ENCODE results near the gene ATOX1. TPM values are rescaled to one million over a fixed set of nuclear protein-coding genes. Genes with fewer than 3 reads are reported as not detected.
"Not testable (repeated sequence)": the region's sequence is repeated elsewhere in the genome, so short reads cannot be mapped to it uniquely, and the experiment has no call there.

Gene ATOX1
- 10 to 100 TPM; 45.2 to 46.6 TPM for total RNA-seq

- H3K4me1 Mint-ChIP-seq (ENCODE audit: low read depth) = peaks cover 34% of the 10 kb centered on the region
- DNase-seq = peak; percentile 91
- H3K9me3 Mint-ChIP-seq (ENCODE audit: insufficient read depth) = no peaks in the 10 kb centered on the region
- peak within 1 kb of the TSS; percentile 89 for H3K4me3 Mint-ChIP-seq
- H3K36me3 Mint-ChIP-seq (ENCODE audit: low read depth) = peaks cover 2% of the 10 kb centered on the region
- H3K27me3 Mint-ChIP-seq (ENCODE audit: low read depth) = no peaks in the 10 kb centered on the region
- ChIA-PET CTCF (interaction anchor here (3.2 to 3.9 kb wide), 2 partner anchors 12 to 101 kb away, joined by 14 to 24 read pairs; partner anchors contain the start of gene G3BP1), POLR2A (interaction anchor here (0.6 to 10.3 kb wide), 3 partner anchors 10 to 562 kb away, joined by 3 to 100 read pairs (median 4); partner anchors contain the start of gene G3BP1)
- ATAC-seq = peak; percentile 99
- H3K27ac Mint-ChIP-seq = peak within 1 kb of the TSS; percentile 85
Measured at GRCh38 chr5:151758430-151759241, at the start of gene ATOX1. TSS of gene ATOX1 (minus strand) at chr5:151758631. CDS start at chr5:151758551, 80 bp downstream.

- peaks cover 2% of the 10 kb centered on the region for H3K4me1 Mint-ChIP-seq (ENCODE audit: low read depth)
- H3K36me3 Mint-ChIP-seq (ENCODE audit: low read depth) = peaks cover 76% of the 10 kb centered on the region
- CTCF ChIA-PET = interaction anchor here (1.0 to 2.0 kb wide), 3 partner anchors 12 to 147 kb away, joined by 3 to 6 read pairs (median 3); partner anchors contain the start of gene G3BP1
- POLR2A ChIA-PET = interaction anchor here (0.9 kb wide), 1 partner anchor 10 kb away, joined by 3 read pairs; no protein-coding TSS in a partner anchor
- ATAC-seq (no peak), DNase-seq (no peak)
- H3K27ac Mint-ChIP-seq = no peak overlapping the region
- H3K27me3 Mint-ChIP-seq (ENCODE audit: low read depth) = no peaks in the 10 kb centered on the region
- peaks cover 4% of the 10 kb centered on the region for H3K9me3 Mint-ChIP-seq (ENCODE audit: insufficient read depth)
- no peak overlapping the region for H3K4me3 Mint-ChIP-seq
Measured at GRCh38 chr5:151805414-151806223, 47.2 kb upstream of the ATOX1 start.

- no peaks in the 10 kb centered on the region for H3K27me3 Mint-ChIP-seq (ENCODE audit: low read depth)
- peak; percentile 58 for ATAC-seq
- ChIA-PET POLR2A (interaction anchor here (0.6 kb wide), 1 partner anchor 18 kb away, joined by 4 read pairs; no protein-coding TSS in a partner anchor), CTCF (interaction anchor here (0.7 to 1.3 kb wide), 2 partner anchors 28 to 139 kb away, joined by 3 read pairs; partner anchors contain the start of gene G3BP1)
- no peak overlapping the region for H3K4me3 Mint-ChIP-seq
- H3K36me3 Mint-ChIP-seq (ENCODE audit: low read depth) = peaks cover 73% of the 10 kb centered on the region
- no peaks in the 10 kb centered on the region for H3K9me3 Mint-ChIP-seq (ENCODE audit: insufficient read depth)
- DNase-seq = no peak
- H3K27ac Mint-ChIP-seq = no peak overlapping the region
- peaks cover 16% of the 10 kb centered on the region for H3K4me1 Mint-ChIP-seq (ENCODE audit: low read depth)
Measured at GRCh38 chr5:151800532-151800931, 42.1 kb upstream of the ATOX1 start.

GRCh38 chr5:151799407-151799806 is 41.0 kb upstream of the ATOX1 start:
- H3K27ac Mint-ChIP-seq = no peak overlapping the region
- H3K36me3 Mint-ChIP-seq (ENCODE audit: low read depth) = peaks cover 74% of the 10 kb centered on the region
- ChIA-PET CTCF (no interaction called here), POLR2A (interaction anchor here (0.9 kb wide), 1 partner anchor 10 kb away, joined by 5 read pairs; no protein-coding TSS in a partner anchor)
- H3K27me3 Mint-ChIP-seq (ENCODE audit: low read depth) = no peaks in the 10 kb centered on the region
- no peak for DNase-seq
- ATAC-seq = no peak
- H3K4me3 Mint-ChIP-seq = no peak overlapping the region
- H3K9me3 Mint-ChIP-seq (ENCODE audit: insufficient read depth) = no peaks in the 10 kb centered on the region
- peaks cover 24% of the 10 kb centered on the region for H3K4me1 Mint-ChIP-seq (ENCODE audit: low read depth)

- DNase-seq (no peak), ATAC-seq (no peak)
- ChIA-PET POLR2A (interaction anchor here (0.9 to 1.1 kb wide), 3 partner anchors 11 to 26 kb away, joined by 3 to 5 read pairs (median 3); no protein-coding TSS in a partner anchor), CTCF (no interaction called here)
- no peaks in the 10 kb centered on the region for H3K9me3 Mint-ChIP-seq (ENCODE audit: insufficient read depth)
- peaks cover 74% of the 10 kb centered on the region for H3K36me3 Mint-ChIP-seq (ENCODE audit: low read depth)
- H3K27ac Mint-ChIP-seq = no peak overlapping the region
- peaks cover 32% of the 10 kb centered on the region for H3K4me1 Mint-ChIP-seq (ENCODE audit: low read depth)
- no peaks in the 10 kb centered on the region for H3K27me3 Mint-ChIP-seq (ENCODE audit: low read depth)
- no peak overlapping the region for H3K4me3 Mint-ChIP-seq
Measured at GRCh38 chr5:151798674-151799073, 40.2 kb upstream of the ATOX1 start.

- Mint-ChIP-seq H3K36me3 (ENCODE audit: low read depth) (peaks cover 75% of the 10 kb centered on the region), H3K27me3 (ENCODE audit: low read depth) (no peaks in the 10 kb centered on the region), H3K27ac (peak overlapping the region; percentile 14), H3K4me1 (ENCODE audit: low read depth) (peaks cover 33% of the 10 kb centered on the region), H3K9me3 (ENCODE audit: insufficient read depth) (no peaks in the 10 kb centered on the region), H3K4me3 (no peak overlapping the region)
- DNase-seq = no peak
- ATAC-seq = no peak
- CTCF ChIA-PET = no interaction called here
- POLR2A ChIA-PET = no interaction called here
Measured at GRCh38 chr5:151795426-151795825, 37.0 kb upstream of the ATOX1 start.

GRCh38 chr5:151793358-151793757 is 34.9 kb upstream of the ATOX1 start:
- DNase-seq (no peak), ATAC-seq (no peak)
- Mint-ChIP-seq H3K4me1 (ENCODE audit: low read depth) (peaks cover 27% of the 10 kb centered on the region), H3K27me3 (ENCODE audit: low read depth) (no peaks in the 10 kb centered on the region), H3K27ac (no peak overlapping the region), H3K4me3 (no peak overlapping the region), H3K9me3 (ENCODE audit: insufficient read depth) (no peaks in the 10 kb centered on the region), H3K36me3 (ENCODE audit: low read depth) (peaks cover 73% of the 10 kb centered on the region)
- CTCF ChIA-PET = no interaction called here
- POLR2A ChIA-PET = no interaction called here

- ChIA-PET POLR2A (interaction anchor here (0.8 kb wide), 1 partner anchor 16 kb away, joined by 3 read pairs; the partner anchor contains the start of gene G3BP1), CTCF (interaction anchor here (0.7 to 1.0 kb wide), 2 partner anchors 13 to 16 kb away, joined by 3 to 4 read pairs; partner anchors contain the start of gene G3BP1)
- Mint-ChIP-seq H3K4me3 (no peak overlapping the region), H3K4me1 (ENCODE audit: low read depth) (peaks cover 20% of the 10 kb centered on the region), H3K36me3 (ENCODE audit: low read depth) (peaks cover 46% of the 10 kb centered on the region), H3K9me3 (ENCODE audit: insufficient read depth) (no peaks in the 10 kb centered on the region), H3K27me3 (ENCODE audit: low read depth) (no peaks in the 10 kb centered on the region), H3K27ac (no peak overlapping the region)
- ATAC-seq (no peak), DNase-seq (no peak)
Measured at GRCh38 chr5:151787817-151788216, 29.4 kb upstream of the ATOX1 start.

- Mint-ChIP-seq H3K27ac (no peak overlapping the region), H3K4me3 (no peak overlapping the region), H3K27me3 (ENCODE audit: low read depth) (no peaks in the 10 kb centered on the region), H3K9me3 (ENCODE audit: insufficient read depth) (no peaks in the 10 kb centered on the region), H3K4me1 (ENCODE audit: low read depth) (peaks cover 26% of the 10 kb centered on the region), H3K36me3 (ENCODE audit: low read depth) (peaks cover 38% of the 10 kb centered on the region)
- ChIA-PET CTCF (interaction anchor here (0.9 to 2.0 kb wide), 2 partner anchors 9 to 12 kb away, joined by 3 to 9 read pairs; no protein-coding TSS in a partner anchor), POLR2A (no interaction called here)
- no peak for ATAC-seq
- DNase-seq = no peak
Measured at GRCh38 chr5:151786468-151786867, 28.0 kb upstream of the ATOX1 start.

- H3K27me3 Mint-ChIP-seq (ENCODE audit: low read depth) = no peaks in the 10 kb centered on the region
- peaks cover 33% of the 10 kb centered on the region for H3K36me3 Mint-ChIP-seq (ENCODE audit: low read depth)
- H3K27ac Mint-ChIP-seq = no peak overlapping the region
- no peak for ATAC-seq
- no peaks in the 10 kb centered on the region for H3K9me3 Mint-ChIP-seq (ENCODE audit: insufficient read depth)
- H3K4me3 Mint-ChIP-seq = no peak overlapping the region
- ChIA-PET POLR2A (interaction anchor here (1.0 to 3.0 kb wide), 2 partner anchors 8 to 12 kb away, joined by 3 to 19 read pairs; partner anchors contain the start of gene G3BP1), CTCF (interaction anchor here (5.1 kb wide), 1 partner anchor 13 kb away, joined by 19 read pairs; the partner anchor contains the start of gene G3BP1)
- DNase-seq = no peak
- peaks cover 43% of the 10 kb centered on the region for H3K4me1 Mint-ChIP-seq (ENCODE audit: low read depth)
Measured at GRCh38 chr5:151784141-151784540, 25.7 kb upstream of the ATOX1 start.

GRCh38 chr5:151783664-151784063 is 25.2 kb upstream of the ATOX1 start:
- H3K4me1 Mint-ChIP-seq (ENCODE audit: low read depth) = peaks cover 46% of the 10 kb centered on the region
- POLR2A ChIA-PET = interaction anchor here (3.0 kb wide), 1 partner anchor 12 kb away, joined by 19 read pairs; the partner anchor contains the start of gene G3BP1
- CTCF ChIA-PET = interaction anchor here (5.1 kb wide), 1 partner anchor 13 kb away, joined by 19 read pairs; the partner anchor contains the start of gene G3BP1

More at GRCh38 chr5:151783664-151784063, 25.2 kb upstream of the ATOX1 start:
- ATAC-seq; H3K4me3 Mint-ChIP-seq; H3K9me3 Mint-ChIP-seq (ENCODE audit: insufficient read depth); H3K27ac Mint-ChIP-seq; H3K27me3 Mint-ChIP-seq (ENCODE audit: low read depth); DNase-seq: not testable (repeated sequence)
- peaks cover 35% of the 10 kb centered on the region for H3K36me3 Mint-ChIP-seq (ENCODE audit: low read depth)
